ENCODE results near the gene ACOXL. TPM values are rescaled to one million over a fixed set of nuclear protein-coding genes. Genes with fewer than 3 reads are reported as not detected.

ACOXL gene
- total and polyA plus RNA-seq, 3 donors from 2014 or later, result 4.9 to 7.9 (median 5.3) TPM

GRCh38 chr2:110851531-110851930 is 119.2 kb downstream of the ACOXL start:
- Histone ChIP-seq H3K4me1 (no peaks in the 10 kb centered on the region), H3K36me3 (ENCODE audit: low read depth, missing control alignments) (no peaks in the 10 kb centered on the region), H3K9me3 (no peaks in the 10 kb centered on the region), H3K4me3 (no peak overlapping the region), H3K27me3 (no peaks in the 10 kb centered on the region), H3K27ac (no peak overlapping the region)
- intact Hi-C loops (cut with DNase I; ENCODE audit: low total_unique reads), result no loop called here
- no peak for DNase-seq
- TF ChIP-seq POLR2A (IDR thresholded peaks at IDR 0.05), result no peak
- no peak for TF ChIP-seq CTCF (IDR thresholded peaks at IDR 0.05)
- 88 to 91% methylated on average over 5 to 13 of the region's 13 CpGs for WGBS, 2 donors

GRCh38 chr2:110852051-110852450 is 119.7 kb downstream of the ACOXL start:
- DNase-seq, result no peak
- Histone ChIP-seq H3K4me3 (no peak overlapping the region), H3K36me3 (ENCODE audit: low read depth, missing control alignments) (no peaks in the 10 kb centered on the region), H3K27ac (no peak overlapping the region), H3K9me3 (no peaks in the 10 kb centered on the region), H3K27me3 (no peaks in the 10 kb centered on the region), H3K4me1 (no peaks in the 10 kb centered on the region)
- WGBS, 2 donors, result 84 to 93% methylated on average over 7 to 11 of the region's 11 CpGs
- intact Hi-C loops (cut with DNase I; ENCODE audit: low total_unique reads), result no loop called here
- no peak for TF ChIP-seq POLR2A (IDR thresholded peaks at IDR 0.05)

- intact Hi-C loops (cut with DNase I; ENCODE audit: low total_unique reads), result no loop called here
- 80 to 97% methylated on average over 5 to 8 of the region's 8 CpGs for WGBS, 2 donors
- TF ChIP-seq POLR2A (IDR thresholded peaks at IDR 0.05), result no peak
- no peak for TF ChIP-seq CTCF (IDR thresholded peaks at IDR 0.05)
Measured at GRCh38 chr2:110852541-110853263, 120.3 kb downstream of the ACOXL start.

GRCh38 chr2:110853516-110853915 is 121.1 kb downstream of the ACOXL start:
- no peak overlapping the region for H3K4me3 ChIP-seq
- no peaks in the 10 kb centered on the region for H3K27me3 ChIP-seq
- intact Hi-C loops (cut with DNase I; ENCODE audit: low total_unique reads), result no loop called here
- no peaks in the 10 kb centered on the region for H3K4me1 ChIP-seq
- no peak overlapping the region for H3K27ac ChIP-seq
- DNase-seq, result peak; percentile 28
- H3K9me3 ChIP-seq, result no peaks in the 10 kb centered on the region
- TF ChIP-seq CTCF (IDR thresholded peaks at IDR 0.05) (peak in 1 of 3 experiments; percentile 21), POLR2A (IDR thresholded peaks at IDR 0.05) (no peak)
- no peaks in the 10 kb centered on the region for H3K36me3 ChIP-seq (ENCODE audit: low read depth, missing control alignments)
- WGBS, 2 donors, result 47 to 49% methylated on average over 5 of the region's 5 CpGs

More at GRCh38 chr2:110852541-110853263, 120.3 kb downstream of the ACOXL start:
- H3K4me3 ChIP-seq, result no peak overlapping the region
- no peak overlapping the region for H3K27ac ChIP-seq
- no peak for DNase-seq
- no peaks in the 10 kb centered on the region for H3K9me3 ChIP-seq
- H3K27me3 ChIP-seq, result no peaks in the 10 kb centered on the region
- no peaks in the 10 kb centered on the region for H3K4me1 ChIP-seq
- H3K36me3 ChIP-seq (ENCODE audit: low read depth, missing control alignments), result no peaks in the 10 kb centered on the region

- no peak overlapping the region for H3K4me3 ChIP-seq
- no peaks in the 10 kb centered on the region for H3K4me1 ChIP-seq
- 74 to 75% methylated on average over 3 of the region's 3 CpGs for WGBS, 2 donors
- intact Hi-C loops (cut with DNase I; ENCODE audit: low total_unique reads), result no loop called here
- no peak overlapping the region for H3K27ac ChIP-seq
- TF ChIP-seq POLR2A (IDR thresholded peaks at IDR 0.05) (no peak), CTCF (IDR thresholded peaks at IDR 0.05) (no peak)
- no peaks in the 10 kb centered on the region for H3K9me3 ChIP-seq
- H3K27me3 ChIP-seq, result no peaks in the 10 kb centered on the region
- DNase-seq, result no peak
- H3K36me3 ChIP-seq (ENCODE audit: low read depth, missing control alignments), result no peaks in the 10 kb centered on the region
Measured at GRCh38 chr2:110853948-110854347, 121.6 kb downstream of the ACOXL start.

All from testis (tissue), 3 donors.